ENCODE data around the gene HNMT. TPM values are rescaled to one million over a fixed set of nuclear protein-coding genes. Genes with fewer than 3 reads are reported as not detected.

The HNMT gene
- total RNA-seq, 4 donors from 2014 or later = 14.4 to 48.8 (median 22.3) TPM

DNA sequence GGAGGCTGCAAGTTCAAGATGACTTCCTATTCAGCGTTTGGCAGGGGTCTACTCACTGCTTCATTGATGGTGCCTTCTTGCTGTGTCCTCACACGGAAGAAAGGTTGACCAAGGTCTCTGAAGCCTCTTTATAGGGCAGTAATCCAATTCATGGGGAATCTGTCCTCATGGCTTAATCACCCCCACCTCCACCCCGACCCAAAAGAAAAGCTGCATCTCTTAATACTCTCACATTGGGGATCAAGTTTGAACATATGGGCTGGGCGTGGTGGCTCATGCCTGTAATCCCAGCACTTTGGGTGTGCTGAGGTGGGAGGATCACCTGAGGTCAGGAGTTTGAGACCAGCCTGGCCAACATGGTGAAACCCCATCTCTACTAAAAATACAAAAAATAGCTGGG, 36.4 kb upstream of the HNMT start:
- H3K9me3 ChIP-seq = no peaks in the 10 kb centered on the region
- TF ChIP-seq, protein P1, sequence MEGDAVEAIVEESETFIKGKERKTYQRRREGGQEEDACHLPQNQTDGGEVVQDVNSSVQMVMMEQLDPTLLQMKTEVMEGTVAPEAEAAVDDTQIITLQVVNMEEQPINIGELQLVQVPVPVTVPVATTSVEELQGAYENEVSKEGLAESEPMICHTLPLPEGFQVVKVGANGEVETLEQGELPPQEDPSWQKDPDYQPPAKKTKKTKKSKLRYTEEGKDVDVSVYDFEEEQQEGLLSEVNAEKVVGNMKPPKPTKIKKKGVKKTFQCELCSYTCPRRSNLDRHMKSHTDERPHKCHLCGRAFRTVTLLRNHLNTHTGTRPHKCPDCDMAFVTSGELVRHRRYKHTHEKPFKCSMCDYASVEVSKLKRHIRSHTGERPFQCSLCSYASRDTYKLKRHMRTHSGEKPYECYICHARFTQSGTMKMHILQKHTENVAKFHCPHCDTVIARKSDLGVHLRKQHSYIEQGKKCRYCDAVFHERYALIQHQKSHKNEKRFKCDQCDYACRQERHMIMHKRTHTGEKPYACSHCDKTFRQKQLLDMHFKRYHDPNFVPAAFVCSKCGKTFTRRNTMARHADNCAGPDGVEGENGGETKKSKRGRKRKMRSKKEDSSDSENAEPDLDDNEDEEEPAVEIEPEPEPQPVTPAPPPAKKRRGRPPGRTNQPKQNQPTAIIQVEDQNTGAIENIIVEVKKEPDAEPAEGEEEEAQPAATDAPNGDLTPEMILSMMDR (IDR thresholded peaks at IDR 0.05) = no peak
- no peaks in the 10 kb centered on the region for H3K4me1 ChIP-seq
- H3K4me3 ChIP-seq (replicated peaks in 1 of 3) = no peak overlapping the region
- no peaks in the 10 kb centered on the region for H3K36me3 ChIP-seq
- intact Hi-C loops (cut with DNase I) = no loop called here
- DNase-seq = no peak
- H3K27me3 ChIP-seq = no peaks in the 10 kb centered on the region
- WGBS, 2 donors = 90 to 95% methylated on average over 4 of the region's 4 CpGs
- H3K27ac ChIP-seq = no peak overlapping the region

DNA sequence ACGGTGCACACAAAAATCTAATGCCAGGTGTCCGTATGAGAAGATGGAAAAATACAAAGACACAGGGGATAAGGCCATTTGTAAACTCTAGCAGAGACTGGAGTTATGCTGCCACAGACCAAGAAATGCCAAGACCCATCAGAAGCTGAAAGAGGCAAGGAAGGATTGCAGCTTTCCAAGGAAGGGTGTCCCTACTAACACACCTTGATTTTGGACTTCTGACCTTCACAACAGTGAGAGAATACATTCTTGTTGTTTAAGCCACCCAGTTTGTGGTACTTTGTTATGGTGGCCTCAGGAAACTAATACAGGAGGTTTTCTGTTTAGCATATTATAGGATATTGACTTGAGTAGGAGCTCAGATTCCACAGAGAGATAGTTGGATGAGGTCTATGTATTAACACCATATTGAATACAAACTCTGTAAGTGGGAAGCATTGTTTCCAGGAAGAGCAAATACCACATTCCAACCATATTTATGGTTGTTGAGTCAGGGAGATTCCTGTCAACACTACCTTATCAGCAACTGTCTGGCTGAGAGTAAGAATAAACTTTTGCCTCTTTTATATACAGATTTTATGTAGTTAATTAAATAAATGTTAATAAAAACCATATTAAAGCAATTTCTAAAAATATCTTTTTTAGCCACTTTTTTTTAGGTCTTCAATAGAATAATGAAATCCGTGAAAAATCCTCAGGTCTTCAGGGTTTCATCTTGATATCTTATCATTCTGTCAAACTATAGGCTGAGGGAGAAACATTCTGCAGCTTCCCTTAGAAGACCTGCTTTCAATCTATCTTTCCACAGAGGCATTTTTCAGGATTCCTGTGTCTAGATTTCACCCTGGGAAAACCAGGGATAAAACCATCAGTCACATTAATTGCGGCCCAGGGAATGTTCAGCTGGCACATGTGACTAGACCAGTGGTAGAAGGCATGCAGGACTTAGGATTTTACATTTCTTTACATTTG, 35.4 kb upstream of the HNMT start:
- H3K4me3 ChIP-seq (replicated peaks in 1 of 3) = no peak overlapping the region
- intact Hi-C loops (cut with DNase I) = no loop called here
- WGBS, 2 donors = 73 to 85% methylated on average over 4 of the region's 4 CpGs
- no peak for TF ChIP-seq POLR2A (IDR thresholded peaks at IDR 0.05)
- TF ChIP-seq, protein P1 (IDR thresholded peaks at IDR 0.05) = no peak
- no peaks in the 10 kb centered on the region for H3K27me3 ChIP-seq
- no peaks in the 10 kb centered on the region for H3K4me1 ChIP-seq
- H3K36me3 ChIP-seq = no peaks in the 10 kb centered on the region
- no peaks in the 10 kb centered on the region for H3K9me3 ChIP-seq
- H3K27ac ChIP-seq = no peak overlapping the region
- no peak for DNase-seq

DNA sequence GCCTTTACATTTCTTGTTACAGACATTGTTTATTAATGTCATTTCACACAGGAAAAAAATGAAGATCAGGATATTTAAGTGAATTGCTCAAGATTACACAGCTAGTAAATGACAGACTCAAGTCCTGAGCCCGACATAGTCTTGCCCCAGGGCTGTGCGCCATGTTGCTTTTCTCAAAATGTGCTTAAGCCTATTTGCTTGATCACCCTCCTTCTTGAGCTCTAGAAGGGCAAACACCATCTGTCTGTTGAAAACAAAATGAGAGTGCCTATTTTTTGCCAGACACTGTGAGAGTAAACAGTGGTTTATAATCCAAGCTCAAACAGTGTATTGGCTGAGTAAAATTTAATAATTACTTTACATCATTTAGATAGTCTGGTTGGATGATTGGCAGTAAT, 34.8 kb upstream of the HNMT start:
- H3K27me3 ChIP-seq = no peaks in the 10 kb centered on the region
- WGBS, 2 donors = 57 to 93% methylated on average over 2 of the region's 2 CpGs
- H3K9me3 ChIP-seq = no peaks in the 10 kb centered on the region
- no peaks in the 10 kb centered on the region for H3K4me1 ChIP-seq
- TF ChIP-seq POLR2A (IDR thresholded peaks at IDR 0.05) = no peak
- TF ChIP-seq, protein P1 (IDR thresholded peaks at IDR 0.05) = no peak
- DNase-seq = no peak
- H3K27ac ChIP-seq = no peak overlapping the region
- H3K4me3 ChIP-seq (replicated peaks in 1 of 3) = no peak overlapping the region
- H3K36me3 ChIP-seq = no peaks in the 10 kb centered on the region
- intact Hi-C loops (cut with DNase I) = no loop called here

- intact Hi-C loops (cut with DNase I) = no loop called here
- no peak for TF ChIP-seq POLR2A (IDR thresholded peaks at IDR 0.05)
- TF ChIP-seq, protein P1 (IDR thresholded peaks at IDR 0.05) = no peak
- H3K36me3 ChIP-seq = no peaks in the 10 kb centered on the region
- WGBS, 2 donors = 94 to 95% methylated on average over 3 of the region's 3 CpGs
- no peaks in the 10 kb centered on the region for H3K9me3 ChIP-seq
- no peaks in the 10 kb centered on the region for H3K27me3 ChIP-seq
- H3K27ac ChIP-seq = no peak overlapping the region
- DNase-seq = no peak
- H3K4me1 ChIP-seq = no peaks in the 10 kb centered on the region
- no peak overlapping the region for H3K4me3 ChIP-seq (replicated peaks in 1 of 3)
Measured at GRCh38 chr2:137930146-137930545, 34.1 kb upstream of the HNMT start.

DNA sequence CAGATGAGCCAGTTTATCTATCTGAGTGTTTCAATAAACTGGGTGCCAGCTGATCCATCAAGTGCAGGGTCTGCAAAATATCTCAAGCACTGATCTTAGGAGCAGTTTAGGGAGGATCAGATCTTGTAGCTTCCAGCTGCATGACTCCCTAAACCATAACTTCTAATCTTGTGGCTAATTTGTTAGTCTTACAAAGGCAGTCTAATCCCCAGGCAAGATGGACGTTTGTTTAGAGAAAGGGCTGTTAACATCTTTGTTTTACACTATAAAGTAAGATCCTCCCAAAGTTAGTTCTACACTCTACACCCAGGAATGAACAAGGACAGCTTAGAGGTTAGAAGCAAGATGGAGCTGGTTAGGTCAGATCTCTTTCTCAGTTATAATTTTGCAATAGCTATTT, 28.7 kb upstream of the HNMT start:
- no peak for TF ChIP-seq POLR2A (IDR thresholded peaks at IDR 0.05)
- TF ChIP-seq, protein P1 (IDR thresholded peaks at IDR 0.05) = no peak
- H3K4me3 ChIP-seq (replicated peaks in 1 of 3) = no peak overlapping the region
- H3K27ac ChIP-seq = no peak overlapping the region
- H3K27me3 ChIP-seq = no peaks in the 10 kb centered on the region
- no peaks in the 10 kb centered on the region for H3K9me3 ChIP-seq
- no peaks in the 10 kb centered on the region for H3K36me3 ChIP-seq
- WGBS, 2 donors = 67 to 83% methylated on average over 1 of the region's 1 CpG
- intact Hi-C loops (cut with DNase I) = no loop called here
- DNase-seq = no peak
- H3K4me1 ChIP-seq = peaks cover 0 to 5% of the 10 kb centered on the region in 2 donors

Measured in thyroid gland (tissue), 4 donors.